LoVo (cell line): Measurements from ENCODE around the gene RNFT2.

ENCODE experiments used
- DNase-seq: peaks from one replicate; pipeline ENCODE4 v3.0.0-alpha.2; 2016; ENCODE audit warnings: low spot score

The RNFT2 gene, protein sequence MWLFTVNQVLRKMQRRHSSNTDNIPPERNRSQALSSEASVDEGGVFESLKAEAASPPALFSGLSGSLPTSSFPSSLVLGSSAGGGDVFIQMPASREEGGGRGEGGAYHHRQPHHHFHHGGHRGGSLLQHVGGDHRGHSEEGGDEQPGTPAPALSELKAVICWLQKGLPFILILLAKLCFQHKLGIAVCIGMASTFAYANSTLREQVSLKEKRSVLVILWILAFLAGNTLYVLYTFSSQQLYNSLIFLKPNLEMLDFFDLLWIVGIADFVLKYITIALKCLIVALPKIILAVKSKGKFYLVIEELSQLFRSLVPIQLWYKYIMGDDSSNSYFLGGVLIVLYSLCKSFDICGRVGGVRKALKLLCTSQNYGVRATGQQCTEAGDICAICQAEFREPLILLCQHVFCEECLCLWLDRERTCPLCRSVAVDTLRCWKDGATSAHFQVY

DNA sequence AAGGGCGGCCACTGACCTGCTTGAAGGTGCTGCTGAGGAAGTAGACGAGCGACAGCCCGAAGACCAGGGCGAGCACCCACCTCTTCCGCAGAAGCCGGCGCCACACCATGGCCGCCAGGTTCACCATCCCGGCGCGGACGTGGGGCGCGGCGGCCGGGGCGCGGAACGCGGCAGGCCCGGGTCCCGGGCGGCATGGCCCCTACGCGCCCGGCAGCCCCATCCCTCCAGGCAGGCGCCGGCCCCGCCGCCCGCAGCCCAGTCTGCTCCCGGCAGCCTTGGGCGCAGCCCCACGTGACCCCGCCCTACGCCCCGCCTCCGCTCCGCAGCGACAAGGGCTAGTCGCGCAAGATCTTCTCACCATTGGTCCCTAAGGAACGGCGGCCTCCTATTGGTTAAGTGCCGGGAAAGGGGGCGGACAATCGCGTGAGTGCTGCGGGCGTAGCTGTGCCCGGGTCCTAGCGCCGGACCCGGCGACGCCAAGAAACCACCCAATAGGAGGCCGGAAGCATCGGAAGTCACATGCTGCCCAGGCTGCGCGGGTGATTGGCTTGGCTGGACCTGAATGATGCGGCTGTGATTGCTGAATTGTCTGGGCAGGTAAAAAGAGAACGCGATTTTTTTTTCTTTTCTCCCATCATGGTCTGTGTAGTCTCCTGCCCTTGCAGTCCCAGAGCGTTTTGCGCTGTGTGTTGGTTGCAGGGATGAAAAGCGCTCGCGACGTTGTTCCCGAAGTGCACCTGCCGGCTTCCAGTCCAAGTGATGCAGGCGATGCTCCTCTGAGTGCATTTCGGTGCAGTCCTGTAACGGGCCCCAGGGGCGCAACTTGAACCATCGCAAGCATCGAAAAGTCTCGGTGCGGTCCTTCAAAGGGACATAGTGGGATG lies at the start of gene RNFT2, which contains the start of gene SPRING1:
Gene RNFT2, plus strand, starts transcription at position 542 of the 884 bp plus-strand sequence. CDS start 2,183 bp downstream, outside the sequence.
Gene SPRING1, minus strand, starts transcription at position 296 of the 884 bp plus-strand sequence. Its CDS starts 169 bp downstream, at position 127.
- DNase-seq = peak; percentile 100

- DNase-seq = no peak
Measured at GRCh38 chr12:116689521-116689920, 48.6 kb upstream of the RNFT2 start.

GRCh38 chr12:116689979-116690744 lies 48.0 kb upstream of the RNFT2 start:
- DNase-seq = no peak

- no peak for DNase-seq
Measured at GRCh38 chr12:116691205-116691604, 46.9 kb upstream of the RNFT2 start.

DNA sequence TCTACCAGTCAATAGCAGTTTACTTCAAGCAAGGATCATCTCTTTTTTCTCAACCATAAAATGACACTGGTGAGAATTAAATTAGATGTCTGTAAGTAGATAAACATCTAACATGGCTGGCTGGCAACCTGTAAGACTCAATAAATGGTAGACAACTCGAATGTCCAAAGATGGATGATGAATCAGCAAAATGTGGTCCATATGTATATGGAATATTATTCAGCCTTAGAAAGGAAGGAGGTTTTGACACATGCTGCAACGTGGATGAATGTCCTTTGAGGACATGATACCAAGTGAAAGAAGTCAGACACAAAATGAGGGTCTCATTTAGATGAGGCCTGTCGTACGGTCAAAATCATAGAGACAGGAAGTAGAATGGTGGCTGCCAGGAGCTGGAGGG lies 46.5 kb upstream of the RNFT2 start:
- no peak for DNase-seq

- DNase-seq = no peak
Measured at GRCh38 chr12:116692605-116693004, 45.5 kb upstream of the RNFT2 start.

GRCh38 chr12:116693286-116694227 lies 44.6 kb upstream of the RNFT2 start:
- DNase-seq = no peak

DNA sequence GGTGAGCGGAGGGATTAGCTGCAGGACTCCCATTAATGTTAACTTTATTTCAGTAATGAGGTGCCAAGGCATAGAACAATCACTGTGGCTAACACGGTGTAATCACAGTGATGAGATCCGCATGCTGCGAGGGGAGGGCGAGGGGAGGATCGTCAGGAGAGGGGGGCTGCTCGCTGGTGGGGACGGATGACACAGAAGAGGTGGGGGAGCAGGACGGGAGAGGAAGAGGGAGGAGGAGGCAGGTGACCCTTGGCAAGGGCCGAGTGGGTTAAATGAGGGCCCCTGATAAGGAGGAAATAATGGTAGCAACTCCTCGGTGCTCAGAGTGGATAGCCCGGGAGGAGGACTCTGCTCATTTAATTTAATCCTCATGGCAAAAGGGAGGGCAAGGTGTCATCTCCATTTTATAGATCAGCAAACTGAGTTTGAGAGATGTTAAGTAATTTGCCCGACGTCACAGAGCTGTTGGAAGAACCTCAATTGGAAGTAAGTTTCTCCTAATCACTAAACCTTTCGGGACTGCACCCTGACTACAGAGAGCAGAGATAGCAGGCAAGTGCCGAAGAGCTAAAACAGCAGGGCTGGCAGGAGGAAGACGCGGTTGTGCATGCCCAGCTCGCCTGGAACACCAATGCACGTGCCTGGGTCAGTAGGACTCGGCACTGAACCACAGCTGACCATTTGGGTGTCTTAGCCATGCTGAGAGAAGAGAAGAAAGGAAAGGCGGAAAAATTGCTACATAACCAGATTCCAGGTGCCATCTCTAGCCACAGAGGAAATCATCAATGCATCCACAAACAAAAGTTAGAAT lies 43.3 kb upstream of the RNFT2 start:
- DNase-seq = no peak

DNA sequence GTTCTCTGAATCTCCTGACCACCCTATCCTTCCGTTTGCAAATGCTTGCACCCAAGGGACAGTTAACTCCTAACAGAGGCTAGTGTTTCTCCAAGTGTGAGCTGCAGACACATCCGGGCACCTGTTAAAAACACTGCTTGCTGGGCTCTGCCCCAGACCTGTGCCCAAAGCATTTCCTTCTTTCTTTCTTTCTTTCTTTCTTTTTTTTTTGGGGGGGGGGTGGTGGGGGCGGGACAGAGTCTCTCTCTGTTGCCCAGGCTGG lies 42.7 kb upstream of the RNFT2 start:
- DNase-seq = no peak

DNA sequence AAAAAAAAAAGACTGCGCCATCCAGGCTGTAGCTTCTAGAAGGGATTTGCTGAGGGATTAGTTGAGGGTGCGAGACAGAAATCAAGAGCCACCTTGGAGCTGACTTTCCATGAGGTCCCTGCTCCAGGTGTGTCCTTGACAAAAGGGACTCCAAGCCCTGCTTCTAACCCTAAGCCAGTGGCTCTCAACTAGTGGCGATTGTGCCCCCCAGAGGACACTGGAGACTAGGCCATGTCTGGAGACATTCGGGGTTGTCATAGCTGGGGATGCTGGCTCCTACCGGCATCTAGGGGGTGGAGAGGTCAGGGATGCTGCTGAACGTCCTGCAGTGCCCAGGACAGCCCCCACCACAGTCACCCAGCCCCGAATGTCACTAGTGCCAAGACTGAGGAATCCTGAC lies 40.8 kb upstream of the RNFT2 start:
- DNase-seq = no peak

DNA sequence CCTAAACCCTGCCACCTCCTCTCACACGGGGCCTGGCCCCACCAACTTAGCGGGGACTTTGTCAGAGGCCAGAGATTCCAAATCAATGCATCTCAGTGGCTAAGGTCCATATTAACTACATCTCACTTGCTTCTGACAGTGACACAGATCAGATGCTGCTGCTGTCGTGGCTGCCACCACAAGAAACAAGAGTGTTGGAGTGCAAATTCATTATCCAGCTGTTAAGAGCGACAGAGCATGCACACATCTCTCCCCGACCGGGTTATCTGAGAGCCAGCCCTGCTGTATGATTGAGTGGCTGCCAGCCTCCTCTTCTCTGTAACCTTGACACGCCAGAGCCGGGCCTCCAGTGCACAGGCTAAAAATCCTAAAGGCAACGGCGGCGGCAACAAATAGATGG lies 40.4 kb upstream of the RNFT2 start:
- no peak for DNase-seq

GRCh38 chr12:116698116-116698515 lies 40.0 kb upstream of the RNFT2 start:
- DNase-seq = no peak

GRCh38 chr12:116698554-116699075 lies 39.5 kb upstream of the RNFT2 start:
- DNase-seq = no peak

GRCh38 chr12:116700066-116700465 lies 38.0 kb upstream of the RNFT2 start:
- DNase-seq = no peak

DNA sequence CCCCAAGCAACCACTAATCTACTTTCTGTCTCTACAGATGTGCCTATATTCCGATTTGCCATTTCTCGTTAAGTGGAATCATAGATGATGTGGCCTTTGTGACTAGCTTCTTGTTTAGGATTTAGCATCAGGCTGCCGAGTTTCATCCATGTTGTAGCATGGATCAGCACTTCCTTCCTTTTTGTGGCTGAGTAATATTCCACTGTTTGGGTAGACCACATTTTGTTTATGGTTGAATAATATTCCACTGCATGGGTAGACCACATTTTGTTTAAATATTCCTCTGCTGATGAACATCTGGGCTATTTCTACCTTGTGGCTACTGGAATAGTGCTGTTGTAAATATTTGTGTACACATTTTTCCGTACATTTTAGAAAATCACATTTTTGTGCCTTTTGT lies 36.7 kb upstream of the RNFT2 start:
- no peak for DNase-seq

DNA sequence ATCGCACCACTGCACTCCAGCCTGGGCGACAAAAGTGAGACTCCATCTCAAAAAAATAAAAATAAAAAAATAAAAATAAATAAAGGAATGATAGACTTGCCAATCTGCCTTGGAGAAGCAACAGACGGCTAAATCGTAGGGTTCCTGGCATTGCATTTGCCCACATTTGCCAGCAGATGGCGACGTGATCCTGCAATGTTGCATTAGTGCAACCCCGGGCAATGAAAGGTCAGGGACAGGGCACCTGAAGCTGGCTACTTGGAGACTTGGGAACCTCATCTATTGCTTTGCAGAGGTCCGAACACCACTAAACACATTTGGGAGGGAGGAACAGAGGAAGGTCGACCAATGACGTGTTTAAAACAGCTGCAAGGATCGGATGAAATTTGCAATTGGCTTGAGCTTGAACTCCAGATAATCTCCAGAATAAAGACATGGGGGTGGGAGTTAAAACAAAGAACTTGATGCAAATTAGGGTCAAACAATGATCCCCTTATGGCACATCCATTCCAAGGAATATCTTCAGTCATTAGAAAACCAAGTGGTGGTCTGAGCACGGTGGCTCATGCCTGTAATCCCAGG lies 34.8 kb upstream of the RNFT2 start:
- peak; percentile 75 for DNase-seq

DNA sequence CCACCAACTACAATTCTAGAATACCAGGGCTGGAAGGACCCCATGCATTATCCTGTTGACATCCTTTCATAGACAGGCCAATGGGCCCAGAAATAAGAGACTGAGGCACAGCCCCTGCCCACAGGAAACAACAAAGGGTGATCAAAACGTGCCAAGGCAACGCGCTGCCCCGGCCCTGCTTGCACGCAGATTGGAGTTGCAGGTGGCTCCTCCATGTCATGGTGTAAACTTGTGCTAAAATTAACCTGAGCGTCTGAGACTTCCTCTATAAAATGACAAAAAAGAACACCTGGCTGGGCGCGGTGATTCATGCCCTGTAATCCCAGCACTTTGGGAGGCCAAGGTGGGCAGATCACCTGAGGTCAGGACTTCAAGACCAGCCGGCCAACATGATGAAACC lies 30.4 kb upstream of the RNFT2 start:
- DNase-seq = no peak

DNA sequence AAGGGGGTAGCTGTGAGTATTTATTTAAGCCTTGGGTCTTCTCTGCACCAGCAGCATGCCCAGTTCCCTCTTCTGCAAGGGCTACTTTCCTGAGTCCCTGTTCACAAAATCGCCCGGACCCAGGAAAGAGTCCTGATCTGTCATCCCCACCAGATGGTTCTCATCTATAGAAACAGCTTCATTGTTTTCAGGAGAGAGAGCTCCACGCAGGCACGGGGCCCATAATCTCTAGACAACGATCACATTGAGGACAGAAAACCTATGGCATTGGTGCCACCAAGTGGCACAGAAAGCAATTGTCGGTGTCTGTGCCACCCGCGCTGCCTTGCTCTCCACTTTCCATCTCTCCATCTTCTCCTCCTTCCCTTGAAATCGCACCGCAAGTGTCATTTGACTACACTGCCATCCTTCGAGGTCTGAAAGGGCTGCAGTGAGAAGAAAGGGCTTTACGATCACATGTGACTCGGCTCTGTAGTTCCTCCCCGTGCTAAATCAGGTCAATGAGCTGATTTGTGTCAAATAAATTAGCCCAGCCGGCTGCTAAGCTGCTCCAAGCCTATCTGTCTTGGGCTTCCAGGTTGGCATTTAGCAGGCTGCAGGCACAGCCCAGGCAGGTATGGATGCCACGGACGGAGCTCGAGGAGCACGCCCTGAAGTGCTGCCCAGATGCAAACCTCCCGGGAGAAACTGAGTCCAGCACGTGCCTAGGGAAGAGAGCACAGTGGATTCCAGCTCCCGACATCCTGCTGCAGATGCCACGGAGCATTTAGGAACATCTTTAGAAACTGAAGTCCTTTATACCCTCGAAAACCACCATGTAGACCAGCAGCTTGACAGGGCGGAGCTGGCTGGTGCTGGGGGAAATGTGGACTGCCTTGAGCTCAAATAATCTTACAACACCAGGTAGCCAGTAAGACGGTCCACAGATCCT lies 29.0 kb upstream of the RNFT2 start:
- DNase-seq = peak; percentile 73

DNA sequence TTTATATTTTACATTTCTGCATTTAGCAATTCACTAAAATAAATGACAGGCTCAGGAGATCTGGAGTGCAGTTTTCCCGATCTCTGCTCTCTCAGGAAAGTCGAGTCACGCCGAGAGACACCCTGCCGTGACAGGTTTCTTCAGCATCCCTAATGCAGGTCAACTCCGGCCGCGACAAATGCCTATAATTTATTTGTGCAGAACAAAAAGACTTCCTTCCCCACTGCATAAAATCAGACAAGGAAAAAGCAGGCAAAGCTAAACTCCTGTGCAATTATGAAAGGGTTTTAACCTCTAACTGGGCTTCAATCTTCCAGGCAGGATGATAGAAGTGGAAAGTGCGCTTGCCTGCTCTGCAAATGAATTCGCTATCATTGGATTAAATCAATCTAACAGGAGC lies 28.3 kb upstream of the RNFT2 start:
- no peak for DNase-seq
